HEK293 (cell line): ENCODE measurements around the gene UBA7.

Experiments used
- CTCF ChIA-PET: fragments of 350-600 bp; formaldehyde crosslinking; extraction: SDS; loops from one replicate; lab custom pipeline; 2021; ENCODE audit warnings: antibody characterized with exemption; lab: Yijun Ruan, JAX
- POLR2A ChIA-PET: fragments of 300-600 bp; formaldehyde crosslinking; extraction: SDS; loops from one replicate; lab custom pipeline; 2020; ENCODE audit warnings: antibody characterized with exemption, inconsistent platforms; lab: Yijun Ruan, JAX
- H3K27ac ChIP-seq: fragments of 200-500 bp; sonication (Bioruptor generic); 2 replicates; pipeline ENCODE4 v1.5.1; 2014; ENCODE audit warnings: low read depth, low read length, control low read depth, inconsistent platforms; ENCODE audit errors: extremely low read depth
- H3K36me3 ChIP-seq, 2 experiments: fragments of 200-500 bp in 1 of 2; sonication (Bioruptor generic) in 1 of 2; 1 replicate in 1 of 2; 2 replicates in 1 of 2; pipeline ENCODE4 v1.5.1; 2014 to 2017; ENCODE audit warnings: inconsistent platforms in 2 of 2, low read length in 2 of 2; ENCODE audit not compliant: control insufficient read depth in 2 of 2, insufficient read depth in 1 of 2
- H3K4me1 ChIP-seq: fragments of 200-500 bp; sonication (Bioruptor generic); 2 replicates; pipeline ENCODE4 v1.5.1; 2014; ENCODE audit warnings: mild to moderate bottlenecking, low read length, inconsistent platforms; ENCODE audit not compliant: control insufficient read depth, insufficient read depth
- H3K4me3 ChIP-seq: 2 replicates; pipeline ENCODE4 v1.5.1; 2011; ENCODE audit warnings: low read depth, mild to moderate bottlenecking, control low read depth, low read length, moderate library complexity
- H3K9me3 ChIP-seq: fragments of 200-500 bp; sonication (Bioruptor generic); 2 replicates; pipeline ENCODE4 v1.5.1; 2014; ENCODE audit warnings: low read depth, low read length, inconsistent platforms; ENCODE audit not compliant: control insufficient read depth, insufficient read depth
- GLI4 ChIP-seq: fragments of 450-650 bp; formaldehyde crosslinking; IDR thresholded peaks from 2 replicates; pipeline ENCODE4 v1.5.1; 2016; ENCODE audit warnings: missing biosample characterization, missing genetic modification characterization
- KLF8 ChIP-seq: fragments of 450-650 bp; formaldehyde crosslinking; IDR thresholded peaks from 2 replicates; pipeline ENCODE4 v1.5.1; 2016; ENCODE audit warnings: missing biosample characterization, missing genetic modification characterization
- PRDM10 ChIP-seq: fragments of 450-650 bp; formaldehyde crosslinking; IDR thresholded peaks from 2 replicates; pipeline ENCODE4 v1.5.1; 2016; ENCODE audit warnings: missing biosample characterization, missing genetic modification characterization
- SCRT1 ChIP-seq: fragments of 450-650 bp; formaldehyde crosslinking; IDR thresholded peaks from 2 replicates; pipeline ENCODE4 v1.5.1; 2016; ENCODE audit warnings: missing biosample characterization, missing genetic modification characterization, borderline replicate concordance
- ZNF121 ChIP-seq: fragments of 450-650 bp; formaldehyde crosslinking; IDR thresholded peaks from 2 replicates; pipeline ENCODE4 v1.5.1; 2016; ENCODE audit warnings: missing biosample characterization, missing genetic modification characterization
- ZNF138 ChIP-seq: fragments of 450-650 bp; formaldehyde crosslinking; IDR thresholded peaks from 2 replicates; pipeline ENCODE4 v1.5.1; 2016; ENCODE audit warnings: missing biosample characterization, missing genetic modification characterization, borderline replicate concordance
- ZNF221 ChIP-seq: fragments of 450-650 bp; formaldehyde crosslinking; IDR thresholded peaks from 2 replicates; pipeline ENCODE4 v1.5.1; 2017; ENCODE audit warnings: missing biosample characterization, missing genetic modification characterization, borderline replicate concordance
- ZNF311 ChIP-seq: fragments of 450-650 bp; formaldehyde crosslinking; IDR thresholded peaks from 2 replicates; pipeline ENCODE4 v1.5.1; 2017; ENCODE audit warnings: missing biosample characterization, missing genetic modification characterization, borderline replicate concordance
- ZNF324 ChIP-seq: fragments of 450-650 bp; formaldehyde crosslinking; IDR thresholded peaks from 2 replicates; pipeline ENCODE4 v1.5.1; 2016; ENCODE audit warnings: missing biosample characterization, missing genetic modification characterization
- ZNF366 ChIP-seq: fragments of 450-650 bp; formaldehyde crosslinking; conservative IDR thresholded peaks from 2 replicates; pipeline ENCODE4 v1.5.1; 2016; ENCODE audit warnings: missing biosample characterization, missing genetic modification characterization
- ZNF394 ChIP-seq: fragments of 450-650 bp; formaldehyde crosslinking; IDR thresholded peaks from 2 replicates; pipeline ENCODE4 v1.5.1; 2016; ENCODE audit warnings: missing biosample characterization, missing genetic modification characterization, mild to moderate bottlenecking, moderate library complexity, borderline replicate concordance
- ZNF558 ChIP-seq: fragments of 450-650 bp; formaldehyde crosslinking; IDR thresholded peaks from 2 replicates; pipeline ENCODE4 v1.5.1; 2016; ENCODE audit warnings: missing biosample characterization, missing genetic modification characterization
- ZNF600 ChIP-seq: fragments of 450-650 bp; formaldehyde crosslinking; IDR thresholded peaks from 2 replicates; pipeline ENCODE4 v1.5.1; 2016; ENCODE audit warnings: missing biosample characterization, missing genetic modification characterization
- ZNF626 ChIP-seq: fragments of 450-650 bp; sonication (Bioruptor Pico); formaldehyde crosslinking; IDR thresholded peaks from 2 replicates; pipeline ENCODE4 v1.5.1; 2018; ENCODE audit warnings: missing biosample characterization, missing genetic modification characterization, inconsistent platforms
- ZNF629 ChIP-seq: fragments of 450-650 bp; formaldehyde crosslinking; IDR thresholded peaks from 2 replicates; pipeline ENCODE4 v1.5.1; 2017; ENCODE audit warnings: missing biosample characterization, missing genetic modification characterization
- ZNF670 ChIP-seq: fragments of 450-650 bp; formaldehyde crosslinking; IDR thresholded peaks from 2 replicates; pipeline ENCODE4 v1.5.1; 2016; ENCODE audit warnings: missing biosample characterization, missing genetic modification characterization, low read depth
- TF ChIP-seq, protein P1 (sequence below): fragments of 450-650 bp; formaldehyde crosslinking; IDR thresholded peaks from 2 replicates; pipeline ENCODE4; 2016; ENCODE audit warnings: missing biosample characterization, missing genetic modification characterization
- TF ChIP-seq, protein P2 (sequence below): fragments of 450-650 bp; formaldehyde crosslinking; IDR thresholded peaks from 2 replicates; pipeline ENCODE4 v1.5.1; 2017; ENCODE audit warnings: missing biosample characterization, missing genetic modification characterization
- TF ChIP-seq, protein P3 (sequence below): fragments of 450-650 bp; formaldehyde crosslinking; IDR thresholded peaks from 2 replicates; pipeline ENCODE4 v1.5.1; 2016; ENCODE audit warnings: missing biosample characterization, missing genetic modification characterization

The UBA7 gene

DNA sequence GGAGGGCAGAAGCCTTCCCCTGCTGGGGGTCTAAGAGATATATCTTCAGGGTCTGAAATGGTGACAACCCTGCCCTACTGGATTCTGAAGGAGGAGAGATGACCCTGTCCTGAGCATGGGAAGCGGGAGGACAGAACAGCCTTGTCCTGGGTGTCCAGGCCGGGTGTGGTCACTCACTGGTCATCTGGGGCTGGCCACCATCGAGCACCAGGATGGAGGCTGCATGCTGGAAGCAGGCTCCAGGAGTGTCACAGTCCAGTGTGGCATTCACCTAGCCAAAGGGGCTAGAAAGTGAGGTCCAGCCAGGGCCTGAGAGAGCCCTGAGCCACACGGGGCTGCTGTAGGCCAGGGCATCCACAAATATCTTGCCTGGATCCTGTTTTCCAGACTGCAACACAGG is 19.3 kb downstream of the UBA7 start:
- Histone ChIP-seq H3K36me3 (no peaks in the 10 kb centered on the region), H3K4me1 (no peaks in the 10 kb centered on the region), H3K9me3 (no peaks in the 10 kb centered on the region), H3K27ac (no peak overlapping the region), H3K4me3 (no peak overlapping the region)
- TF ChIP-seq ZNF670 (no peak), ZNF600 (tag by site-specific recombination) (no peak), KLF8 (tag by site-specific recombination) (no peak), ZNF366 (tag by site-specific recombination) (no peak), ZNF138 (tag by site-specific recombination) (no peak), ZNF121 (tag by site-specific recombination) (no peak), ZNF558 (no peak), GLI4 (no peak), ZNF394 (tag by site-specific recombination) (no peak), ZNF311 (no peak), SCRT1 (tag by site-specific recombination) (no peak), ZNF626 (tag by site-specific recombination) (no peak), ZNF324 (tag by site-specific recombination) (no peak), ZNF221 (tag by site-specific recombination) (no peak), ZNF629 (tag by site-specific recombination) (no peak)
- TF ChIP-seq, protein P1, sequence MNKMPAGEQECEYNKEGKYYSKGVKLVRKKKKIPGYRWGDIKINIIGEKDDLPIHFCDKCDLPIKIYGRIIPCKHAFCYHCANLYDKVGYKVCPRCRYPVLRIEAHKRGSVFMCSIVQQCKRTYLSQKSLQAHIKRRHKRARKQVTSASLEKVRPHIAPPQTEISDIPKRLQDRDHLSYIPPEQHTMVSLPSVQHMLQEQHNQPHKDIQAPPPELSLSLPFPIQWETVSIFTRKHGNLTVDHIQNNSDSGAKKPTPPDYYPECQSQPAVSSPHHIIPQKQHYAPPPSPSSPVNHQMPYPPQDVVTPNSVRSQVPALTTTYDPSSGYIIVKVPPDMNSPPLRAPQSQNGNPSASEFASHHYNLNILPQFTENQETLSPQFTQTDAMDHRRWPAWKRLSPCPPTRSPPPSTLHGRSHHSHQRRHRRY = no peak
- TF ChIP-seq, protein P2, sequence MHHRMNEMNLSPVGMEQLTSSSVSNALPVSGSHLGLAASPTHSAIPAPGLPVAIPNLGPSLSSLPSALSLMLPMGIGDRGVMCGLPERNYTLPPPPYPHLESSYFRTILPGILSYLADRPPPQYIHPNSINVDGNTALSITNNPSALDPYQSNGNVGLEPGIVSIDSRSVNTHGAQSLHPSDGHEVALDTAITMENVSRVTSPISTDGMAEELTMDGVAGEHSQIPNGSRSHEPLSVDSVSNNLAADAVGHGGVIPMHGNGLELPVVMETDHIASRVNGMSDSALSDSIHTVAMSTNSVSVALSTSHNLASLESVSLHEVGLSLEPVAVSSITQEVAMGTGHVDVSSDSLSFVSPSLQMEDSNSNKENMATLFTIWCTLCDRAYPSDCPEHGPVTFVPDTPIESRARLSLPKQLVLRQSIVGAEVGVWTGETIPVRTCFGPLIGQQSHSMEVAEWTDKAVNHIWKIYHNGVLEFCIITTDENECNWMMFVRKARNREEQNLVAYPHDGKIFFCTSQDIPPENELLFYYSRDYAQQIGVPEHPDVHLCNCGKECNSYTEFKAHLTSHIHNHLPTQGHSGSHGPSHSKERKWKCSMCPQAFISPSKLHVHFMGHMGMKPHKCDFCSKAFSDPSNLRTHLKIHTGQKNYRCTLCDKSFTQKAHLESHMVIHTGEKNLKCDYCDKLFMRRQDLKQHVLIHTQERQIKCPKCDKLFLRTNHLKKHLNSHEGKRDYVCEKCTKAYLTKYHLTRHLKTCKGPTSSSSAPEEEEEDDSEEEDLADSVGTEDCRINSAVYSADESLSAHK (tag by site-specific recombination) = no peak
- POLR2A ChIA-PET = no interaction called here
- CTCF ChIA-PET = interaction anchor here (0.6 kb wide), 1 partner anchor 45 kb away, joined by 3 read pairs; no protein-coding TSS in a partner anchor

DNA sequence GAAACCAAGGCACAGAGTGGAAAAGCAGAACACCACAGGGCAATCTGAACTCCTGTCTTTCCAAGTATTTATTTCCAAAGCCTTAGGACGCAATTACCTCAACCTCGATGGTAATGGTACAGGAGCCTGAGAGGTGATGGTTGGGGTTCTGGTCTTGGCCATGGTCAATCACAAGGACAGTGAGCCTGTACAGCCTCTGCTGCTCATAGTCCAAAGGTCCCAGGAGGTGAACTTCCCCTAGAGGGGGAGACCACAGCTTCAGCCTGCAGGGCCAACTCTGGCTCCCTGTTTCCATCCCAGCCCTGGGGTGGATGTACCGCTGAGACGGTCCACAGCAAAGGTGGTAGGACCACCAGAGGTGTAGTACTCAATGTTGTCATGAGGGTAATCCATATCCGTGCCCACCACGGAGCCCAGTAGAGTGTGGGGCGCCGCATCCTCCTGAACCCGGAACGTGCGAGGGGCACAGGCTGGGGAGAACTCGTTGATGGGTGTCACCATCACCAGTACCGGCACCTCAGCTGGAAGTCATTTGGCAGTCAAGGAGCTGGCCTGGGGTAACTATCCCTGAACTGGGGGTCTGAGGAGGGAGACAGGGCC is 20.2 kb downstream of the UBA7 start:
- TF ChIP-seq, protein P3, sequence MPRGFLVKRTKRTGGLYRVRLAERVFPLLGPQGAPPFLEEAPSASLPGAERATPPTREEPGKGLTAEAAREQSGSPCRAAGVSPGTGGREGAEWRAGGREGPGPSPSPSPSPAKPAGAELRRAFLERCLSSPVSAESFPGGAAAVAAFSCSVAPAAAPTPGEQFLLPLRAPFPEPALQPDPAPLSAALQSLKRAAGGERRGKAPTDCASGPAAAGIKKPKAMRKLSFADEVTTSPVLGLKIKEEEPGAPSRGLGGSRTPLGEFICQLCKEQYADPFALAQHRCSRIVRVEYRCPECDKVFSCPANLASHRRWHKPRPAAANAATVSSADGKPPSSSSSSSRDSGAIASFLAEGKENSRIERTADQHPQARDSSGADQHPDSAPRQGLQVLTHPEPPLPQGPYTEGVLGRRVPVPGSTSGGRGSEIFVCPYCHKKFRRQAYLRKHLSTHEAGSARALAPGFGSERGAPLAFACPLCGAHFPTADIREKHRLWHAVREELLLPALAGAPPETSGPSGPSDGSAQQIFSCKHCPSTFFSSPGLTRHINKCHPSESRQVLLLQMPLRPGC (tag by site-specific recombination) = no peak
- 0 out of 2 replicates have a peak, but pooled peaks have one; percentile 10 for TF ChIP-seq PRDM10 (tag by site-specific recombination)
- TF ChIP-seq, all 188 proteins: peak for 1
- Histone ChIP-seq H3K36me3 (no peaks in the 10 kb centered on the region), H3K4me3 (no peak overlapping the region), H3K9me3 (no peaks in the 10 kb centered on the region), H3K4me1 (no peaks in the 10 kb centered on the region), H3K27ac (no peak overlapping the region)
- ChIA-PET CTCF (interaction anchor here (0.7 kb wide), 1 partner anchor 160 kb away, joined by 3 read pairs; no protein-coding TSS in a partner anchor), POLR2A (no interaction called here)
